ENCODE measurements around the gene RPS6KA5. TPM values are rescaled to one million over a fixed set of nuclear protein-coding genes. Genes with fewer than 3 reads are reported as not detected.
A peak's percentile ranks its signal among the peaks of the same experiment; 100 is the strongest.
"Not testable (repeated sequence)": the region's sequence is repeated elsewhere in the genome, so short reads cannot be mapped to it uniquely, and the experiment has no call there.

RPS6KA5 gene
- total RNA-seq, 2 experiments from 2014 or later = 42.1 to 44.8 TPM

- no peaks in the 10 kb centered on the region for H3K9me3 Mint-ChIP-seq
- peaks cover 53% of the 10 kb centered on the region for H3K4me1 Mint-ChIP-seq
These were observed 19.9 kb downstream of the RPS6KA5 start for GRCh38 chr14:91040545-91040944.

GRCh38 chr14:91038439-91038838 is 22.0 kb downstream of the RPS6KA5 start:
- peaks cover 40% of the 10 kb centered on the region for H3K36me3 Mint-ChIP-seq (ENCODE audit: low read depth)
- H3K4me3 Mint-ChIP-seq = no peak overlapping the region
- peaks cover 65% of the 10 kb centered on the region for H3K4me1 Mint-ChIP-seq
- POLR2A ChIA-PET = no interaction called here
- H3K27me3 Mint-ChIP-seq = no peaks in the 10 kb centered on the region
- DNase-seq = no peak
- H3K9me3 Mint-ChIP-seq = peaks cover 2% of the 10 kb centered on the region
- no peak overlapping the region for H3K27ac Mint-ChIP-seq
- CTCF ChIA-PET = interaction anchor here (0.7 to 2.2 kb wide), 5 partner anchors 9 to 100 kb away, joined by 3 to 5 read pairs (median 3); no protein-coding TSS in a partner anchor

More at GRCh38 chr14:91040545-91040944, 19.9 kb downstream of the RPS6KA5 start:
- Mint-ChIP-seq H3K4me3 (no peak overlapping the region), H3K27me3 (no peaks in the 10 kb centered on the region), H3K36me3 (ENCODE audit: low read depth) (peaks cover 36% of the 10 kb centered on the region), H3K27ac (peak overlapping the region; percentile 77)
- DNase-seq = no peak
- ChIA-PET POLR2A (no interaction called here), CTCF (interaction anchor here (1.0 to 2.2 kb wide), 3 partner anchors 20 to 98 kb away, joined by 3 to 6 read pairs (median 5); partner anchors contain the start of gene RPS6KA5)

- ChIA-PET POLR2A (no interaction called here), CTCF (interaction anchor here (0.8 to 2.0 kb wide), 6 partner anchors 11 to 136 kb away, joined by 3 to 6 read pairs (median 4); no protein-coding TSS in a partner anchor)
- H3K4me3 Mint-ChIP-seq = no peak overlapping the region
- peaks cover 42% of the 10 kb centered on the region for H3K36me3 Mint-ChIP-seq (ENCODE audit: low read depth)
- no peaks in the 10 kb centered on the region for H3K27me3 Mint-ChIP-seq
- H3K4me1 Mint-ChIP-seq = peaks cover 66% of the 10 kb centered on the region
- no peak for DNase-seq
- no peak overlapping the region for H3K27ac Mint-ChIP-seq
- peaks cover 2% of the 10 kb centered on the region for H3K9me3 Mint-ChIP-seq
These were observed 23.5 kb downstream of the RPS6KA5 start for GRCh38 chr14:91036741-91037469.

GRCh38 chr14:91035855-91036254 is 24.6 kb downstream of the RPS6KA5 start:
- Mint-ChIP-seq H3K36me3 (ENCODE audit: low read depth) (peaks cover 45% of the 10 kb centered on the region), H3K27me3 (no peaks in the 10 kb centered on the region), H3K9me3 (peaks cover 2% of the 10 kb centered on the region), H3K27ac (peak overlapping the region; percentile 48), H3K4me3 (no peak overlapping the region), H3K4me1 (peaks cover 72% of the 10 kb centered on the region)
- ChIA-PET CTCF (interaction anchor here (0.8 to 2.0 kb wide), 4 partner anchors 15 to 137 kb away, joined by 3 to 6 read pairs (median 4); no protein-coding TSS in a partner anchor), POLR2A (no interaction called here)
- no peak for DNase-seq

- peaks cover 75% of the 10 kb centered on the region for H3K4me1 Mint-ChIP-seq
- H3K27ac Mint-ChIP-seq, H3K9me3 Mint-ChIP-seq, CTCF ChIA-PET, POLR2A ChIA-PET, DNase-seq, H3K4me3 Mint-ChIP-seq, H3K27me3 Mint-ChIP-seq: not testable (repeated sequence)
- peaks cover 39% of the 10 kb centered on the region for H3K36me3 Mint-ChIP-seq (ENCODE audit: low read depth)
These were observed 26.1 kb downstream of the RPS6KA5 start for GRCh38 chr14:91034379-91034778.

GRCh38 chr14:91032248-91032647 is 28.2 kb downstream of the RPS6KA5 start:
- peaks cover 37% of the 10 kb centered on the region for H3K36me3 Mint-ChIP-seq (ENCODE audit: low read depth)
- no peak for DNase-seq
- no peak overlapping the region for H3K27ac Mint-ChIP-seq
- no peak overlapping the region for H3K4me3 Mint-ChIP-seq
- peaks cover 2% of the 10 kb centered on the region for H3K9me3 Mint-ChIP-seq
- peaks cover 68% of the 10 kb centered on the region for H3K4me1 Mint-ChIP-seq
- no peaks in the 10 kb centered on the region for H3K27me3 Mint-ChIP-seq
- ChIA-PET POLR2A (interaction anchor here (0.5 kb wide), 1 partner anchor 87 kb away, joined by 3 read pairs; no protein-coding TSS in a partner anchor), CTCF (no interaction called here)

- H3K36me3 Mint-ChIP-seq (ENCODE audit: low read depth) = peaks cover 43% of the 10 kb centered on the region
These were observed 28.8 kb downstream of the RPS6KA5 start for GRCh38 chr14:91031666-91032065.

GRCh38 chr14:91029456-91030217 is 30.8 kb downstream of the RPS6KA5 start:
- DNase-seq = no peak
- H3K4me3 Mint-ChIP-seq = no peak overlapping the region
- H3K9me3 Mint-ChIP-seq = peaks cover 2% of the 10 kb centered on the region
- peak overlapping the region; percentile 7 for H3K27ac Mint-ChIP-seq
- peaks cover 47% of the 10 kb centered on the region for H3K36me3 Mint-ChIP-seq (ENCODE audit: low read depth)
- ChIA-PET POLR2A (interaction anchor here (0.6 kb wide), 1 partner anchor 16 kb away, joined by 3 read pairs; no protein-coding TSS in a partner anchor), CTCF (interaction anchor here (0.9 to 1.3 kb wide), 3 partner anchors 8 to 29 kb away, joined by 3 read pairs; no protein-coding TSS in a partner anchor)
- peaks cover 64% of the 10 kb centered on the region for H3K4me1 Mint-ChIP-seq
- H3K27me3 Mint-ChIP-seq = no peaks in the 10 kb centered on the region

More at GRCh38 chr14:91031666-91032065, 28.8 kb downstream of the RPS6KA5 start:
- POLR2A ChIA-PET = no interaction called here
- Mint-ChIP-seq H3K27me3 (no peaks in the 10 kb centered on the region), H3K27ac (no peak overlapping the region), H3K4me1 (peaks cover 68% of the 10 kb centered on the region), H3K9me3 (peaks cover 2% of the 10 kb centered on the region), H3K4me3 (no peak overlapping the region)
- CTCF ChIA-PET = interaction anchor here (0.5 to 1.1 kb wide), 2 partner anchors 86 to 145 kb away, joined by 3 read pairs; no protein-coding TSS in a partner anchor
- DNase-seq = no peak

DNA sequence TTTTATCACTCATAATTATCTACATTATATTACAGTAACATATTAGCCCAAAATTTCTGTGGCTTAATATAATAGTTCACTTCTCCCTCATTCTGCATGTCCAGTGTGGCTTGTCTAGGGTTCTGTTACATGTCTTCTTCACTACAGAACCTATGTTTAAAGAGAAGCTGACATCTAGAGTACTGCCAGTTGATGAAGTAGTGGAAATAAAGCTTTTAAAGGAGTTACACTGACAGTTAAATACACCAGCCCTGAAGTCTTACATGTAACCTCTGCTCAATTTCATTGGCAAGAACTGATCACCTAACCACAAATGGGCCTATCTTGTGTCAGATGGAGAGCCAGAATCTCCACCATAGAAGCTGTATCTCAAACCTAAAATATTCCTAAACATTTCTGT is 32.9 kb downstream of the RPS6KA5 start:
- no peaks in the 10 kb centered on the region for H3K27me3 Mint-ChIP-seq
- H3K4me1 Mint-ChIP-seq = peaks cover 72% of the 10 kb centered on the region
- ChIA-PET POLR2A (no interaction called here), CTCF (interaction anchor here (0.9 to 1.3 kb wide), 3 partner anchors 12 to 86 kb away, joined by 3 to 5 read pairs (median 3); partner anchors contain the start of gene DGLUCY)
- no peak for DNase-seq
- peaks cover 47% of the 10 kb centered on the region for H3K36me3 Mint-ChIP-seq (ENCODE audit: low read depth)
- H3K9me3 Mint-ChIP-seq = peaks cover 2% of the 10 kb centered on the region
- no peak overlapping the region for H3K27ac Mint-ChIP-seq
- no peak overlapping the region for H3K4me3 Mint-ChIP-seq

GRCh38 chr14:91022622-91023028 is 37.8 kb downstream of the RPS6KA5 start:
- Mint-ChIP-seq H3K27ac (peak overlapping the region; percentile 98), H3K4me3 (peak overlapping the region; percentile 73), H3K36me3 (ENCODE audit: low read depth) (peaks cover 56% of the 10 kb centered on the region), H3K4me1 (peaks cover 76% of the 10 kb centered on the region)
- ChIA-PET POLR2A (interaction anchor here (1.0 kb wide), 1 partner anchor 41 kb away, joined by 3 read pairs; no protein-coding TSS in a partner anchor), CTCF (interaction anchor here (0.6 to 1.4 kb wide), 2 partner anchors 10 to 586 kb away, joined by 3 read pairs; no protein-coding TSS in a partner anchor)
- H3K27me3 Mint-ChIP-seq, H3K9me3 Mint-ChIP-seq: not testable (repeated sequence)
- DNase-seq = peak; percentile 14

DNA sequence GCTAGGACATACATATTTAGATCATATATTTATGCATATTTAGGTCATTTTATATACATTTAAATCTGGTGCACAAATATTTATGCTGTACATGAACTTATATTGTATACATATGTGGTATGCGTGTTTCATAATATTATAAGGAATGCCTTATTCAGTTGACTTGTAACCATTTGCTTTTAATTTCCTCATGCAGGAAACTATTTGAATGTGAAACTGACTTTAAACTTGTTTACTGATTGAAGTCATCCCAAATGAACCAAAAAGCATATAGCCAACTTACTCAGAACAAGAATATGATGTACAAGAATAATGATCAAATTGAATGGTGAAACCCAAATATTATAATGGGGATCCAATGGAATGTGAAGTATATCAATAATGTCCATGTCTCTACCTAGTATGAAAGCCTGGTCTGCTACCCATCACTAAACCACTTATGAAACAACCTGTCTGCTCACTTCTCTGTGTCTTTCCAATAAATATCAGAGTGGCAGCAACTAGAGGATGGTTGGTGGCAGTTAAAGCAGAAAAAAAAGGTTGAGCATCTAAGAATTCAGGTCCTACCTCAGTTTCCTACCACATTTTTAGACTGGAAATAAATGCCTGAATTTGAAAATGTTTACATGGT is 38.3 kb downstream of the RPS6KA5 start:
- POLR2A ChIA-PET = interaction anchor here (1.0 kb wide), 1 partner anchor 42 kb away, joined by 3 read pairs; no protein-coding TSS in a partner anchor
- H3K9me3 Mint-ChIP-seq = peaks cover 2% of the 10 kb centered on the region
- H3K4me3 Mint-ChIP-seq = peak overlapping the region; percentile 73
- H3K36me3 Mint-ChIP-seq (ENCODE audit: low read depth) = peaks cover 57% of the 10 kb centered on the region
- peak overlapping the region; percentile 98 for H3K27ac Mint-ChIP-seq
- H3K4me1 Mint-ChIP-seq = peaks cover 72% of the 10 kb centered on the region
- peak; percentile 40 for DNase-seq
- H3K27me3 Mint-ChIP-seq = no peaks in the 10 kb centered on the region
- CTCF ChIA-PET = interaction anchor here (0.9 to 1.4 kb wide), 2 partner anchors 8 to 9 kb away, joined by 3 read pairs; no protein-coding TSS in a partner anchor

- H3K36me3 Mint-ChIP-seq (ENCODE audit: low read depth) = peaks cover 55% of the 10 kb centered on the region
- ChIA-PET CTCF (interaction anchor here (0.9 kb wide), 1 partner anchor 9 kb away, joined by 3 read pairs; no protein-coding TSS in a partner anchor), POLR2A (no interaction called here)
- no peaks in the 10 kb centered on the region for H3K27me3 Mint-ChIP-seq
- H3K4me1 Mint-ChIP-seq = peaks cover 69% of the 10 kb centered on the region
- no peak for DNase-seq
- peak overlapping the region; percentile 98 for H3K27ac Mint-ChIP-seq
- H3K9me3 Mint-ChIP-seq = peaks cover 2% of the 10 kb centered on the region
- no peak overlapping the region for H3K4me3 Mint-ChIP-seq
These were observed 39.3 kb downstream of the RPS6KA5 start for GRCh38 chr14:91021115-91021514.
